ENCODE data around the gene SWSAP1. TPM values are rescaled to one million over a fixed set of nuclear protein-coding genes. Genes with fewer than 3 reads are reported as not detected.

SWSAP1 gene
- total and polyA plus RNA-seq, 2 experiments from 2014 or later: 2.1 to 6.1 TPM

DNA sequence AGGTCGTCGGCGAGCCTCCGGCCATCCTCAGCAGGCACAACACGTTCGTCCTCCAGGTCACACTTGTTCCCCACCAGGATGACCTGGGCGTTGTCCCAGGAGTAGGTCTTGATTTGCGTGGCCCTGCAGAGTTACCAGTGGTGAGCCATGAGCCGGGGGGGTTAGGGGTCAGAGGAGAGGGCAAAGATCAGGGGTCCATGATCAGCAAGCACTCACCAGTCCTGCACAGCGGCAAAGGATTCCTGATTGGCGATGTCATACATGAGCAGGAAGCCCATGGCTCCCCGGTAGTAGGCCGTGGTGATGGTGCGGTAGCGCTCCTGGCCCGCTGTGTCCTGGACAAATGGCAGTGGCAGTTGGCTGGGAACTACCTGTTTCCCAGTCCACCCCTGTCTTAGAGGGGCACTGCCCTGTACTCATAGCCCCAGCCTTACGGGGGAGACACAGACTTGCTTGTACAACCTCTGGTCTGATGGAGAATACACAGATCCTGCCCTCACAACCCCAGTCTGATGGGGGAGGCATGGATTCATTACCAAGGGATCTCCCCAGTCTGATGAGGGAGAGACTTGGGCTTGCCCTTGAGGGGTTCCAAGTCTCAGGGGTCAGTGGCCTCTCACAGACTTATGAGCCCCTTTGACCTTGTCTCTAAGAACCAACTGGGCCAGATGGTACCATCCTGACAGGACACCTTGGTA lies 38.9 kb upstream of the SWSAP1 start:
- H3K4me2 ChIP-seq: no peak overlapping the region
- TF ChIP-seq, protein P1, sequence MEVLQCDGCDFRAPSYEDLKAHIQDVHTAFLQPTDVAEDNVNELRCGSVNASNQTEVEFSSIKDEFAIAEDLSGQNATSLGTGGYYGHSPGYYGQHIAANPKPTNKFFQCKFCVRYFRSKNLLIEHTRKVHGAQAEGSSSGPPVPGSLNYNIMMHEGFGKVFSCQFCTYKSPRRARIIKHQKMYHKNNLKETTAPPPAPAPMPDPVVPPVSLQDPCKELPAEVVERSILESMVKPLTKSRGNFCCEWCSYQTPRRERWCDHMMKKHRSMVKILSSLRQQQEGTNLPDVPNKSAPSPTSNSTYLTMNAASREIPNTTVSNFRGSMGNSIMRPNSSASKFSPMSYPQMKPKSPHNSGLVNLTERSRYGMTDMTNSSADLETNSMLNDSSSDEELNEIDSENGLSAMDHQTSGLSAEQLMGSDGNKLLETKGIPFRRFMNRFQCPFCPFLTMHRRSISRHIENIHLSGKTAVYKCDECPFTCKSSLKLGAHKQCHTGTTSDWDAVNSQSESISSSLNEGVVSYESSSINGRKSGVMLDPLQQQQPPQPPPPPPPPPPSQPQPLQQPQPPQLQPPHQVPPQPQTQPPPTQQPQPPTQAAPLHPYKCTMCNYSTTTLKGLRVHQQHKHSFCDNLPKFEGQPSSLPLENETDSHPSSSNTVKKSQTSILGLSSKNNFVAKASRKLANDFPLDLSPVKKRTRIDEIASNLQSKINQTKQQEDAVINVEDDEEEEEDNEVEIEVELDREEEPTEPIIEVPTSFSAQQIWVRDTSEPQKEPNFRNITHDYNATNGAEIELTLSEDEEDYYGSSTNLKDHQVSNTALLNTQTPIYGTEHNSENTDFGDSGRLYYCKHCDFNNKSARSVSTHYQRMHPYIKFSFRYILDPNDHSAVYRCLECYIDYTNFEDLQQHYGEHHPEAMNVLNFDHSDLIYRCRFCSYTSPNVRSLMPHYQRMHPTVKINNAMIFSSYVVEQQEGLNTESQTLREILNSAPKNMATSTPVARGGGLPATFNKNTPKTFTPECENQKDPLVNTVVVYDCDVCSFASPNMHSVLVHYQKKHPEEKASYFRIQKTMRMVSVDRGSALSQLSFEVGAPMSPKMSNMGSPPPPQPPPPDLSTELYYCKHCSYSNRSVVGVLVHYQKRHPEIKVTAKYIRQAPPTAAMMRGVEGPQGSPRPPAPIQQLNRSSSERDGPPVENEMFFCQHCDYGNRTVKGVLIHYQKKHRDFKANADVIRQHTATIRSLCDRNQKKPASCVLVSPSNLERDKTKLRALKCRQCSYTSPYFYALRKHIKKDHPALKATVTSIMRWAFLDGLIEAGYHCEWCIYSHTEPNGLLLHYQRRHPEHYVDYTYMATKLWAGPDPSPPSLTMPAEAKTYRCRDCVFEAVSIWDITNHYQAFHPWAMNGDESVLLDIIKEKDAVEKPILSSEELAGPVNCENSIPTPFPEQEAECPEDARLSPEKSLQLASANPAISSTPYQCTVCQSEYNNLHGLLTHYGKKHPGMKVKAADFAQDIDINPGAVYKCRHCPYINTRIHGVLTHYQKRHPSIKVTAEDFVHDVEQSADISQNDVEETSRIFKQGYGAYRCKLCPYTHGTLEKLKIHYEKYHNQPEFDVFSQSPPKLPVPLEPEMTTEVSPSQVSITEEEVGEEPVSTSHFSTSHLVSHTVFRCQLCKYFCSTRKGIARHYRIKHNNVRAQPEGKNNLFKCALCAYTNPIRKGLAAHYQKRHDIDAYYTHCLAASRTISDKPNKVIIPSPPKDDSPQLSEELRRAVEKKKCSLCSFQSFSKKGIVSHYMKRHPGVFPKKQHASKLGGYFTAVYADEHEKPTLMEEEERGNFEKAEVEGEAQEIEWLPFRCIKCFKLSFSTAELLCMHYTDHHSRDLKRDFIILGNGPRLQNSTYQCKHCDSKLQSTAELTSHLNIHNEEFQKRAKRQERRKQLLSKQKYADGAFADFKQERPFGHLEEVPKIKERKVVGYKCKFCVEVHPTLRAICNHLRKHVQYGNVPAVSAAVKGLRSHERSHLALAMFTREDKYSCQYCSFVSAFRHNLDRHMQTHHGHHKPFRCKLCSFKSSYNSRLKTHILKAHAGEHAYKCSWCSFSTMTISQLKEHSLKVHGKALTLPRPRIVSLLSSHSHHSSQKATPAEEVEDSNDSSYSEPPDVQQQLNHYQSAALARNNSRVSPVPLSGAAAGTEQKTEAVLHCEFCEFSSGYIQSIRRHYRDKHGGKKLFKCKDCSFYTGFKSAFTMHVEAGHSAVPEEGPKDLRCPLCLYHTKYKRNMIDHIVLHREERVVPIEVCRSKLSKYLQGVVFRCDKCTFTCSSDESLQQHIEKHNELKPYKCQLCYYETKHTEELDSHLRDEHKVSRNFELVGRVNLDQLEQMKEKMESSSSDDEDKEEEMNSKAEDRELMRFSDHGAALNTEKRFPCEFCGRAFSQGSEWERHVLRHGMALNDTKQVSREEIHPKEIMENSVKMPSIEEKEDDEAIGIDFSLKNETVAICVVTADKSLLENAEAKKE (CRISPR knock-in tag; IDR thresholded peaks at IDR 0.05): no peak
- TF ChIP-seq CREB1 (CRISPR knock-in tag; IDR thresholded peaks at IDR 0.05; ENCODE audit: low read depth) (no peak), STAT1 (IDR thresholded peaks at IDR 0.05; ENCODE audit: unreplicated experiment) (no peak), JUNB (IDR thresholded peaks at IDR 0.05; ENCODE audit: unreplicated experiment) (no peak), ZNF114 (CRISPR knock-in tag; IDR thresholded peaks at IDR 0.05) (no peak), ZNF331 (CRISPR knock-in tag; IDR thresholded peaks at IDR 0.05; ENCODE audit: low read depth) (no peak), EZH2phosphoT487 (IDR thresholded peaks at IDR 0.05; ENCODE audit: unreplicated experiment) (no peak), POLR2AphosphoS5 (IDR thresholded peaks at IDR 0.05; ENCODE audit: low read depth) (no peak), EZH2 (IDR thresholded peaks at IDR 0.05; ENCODE audit: low read depth, unreplicated experiment) (no peak), NANOG (IDR thresholded peaks at IDR 0.05; ENCODE audit: borderline replicate concordance) (no peak)
- TF ChIP-seq, protein P2, sequence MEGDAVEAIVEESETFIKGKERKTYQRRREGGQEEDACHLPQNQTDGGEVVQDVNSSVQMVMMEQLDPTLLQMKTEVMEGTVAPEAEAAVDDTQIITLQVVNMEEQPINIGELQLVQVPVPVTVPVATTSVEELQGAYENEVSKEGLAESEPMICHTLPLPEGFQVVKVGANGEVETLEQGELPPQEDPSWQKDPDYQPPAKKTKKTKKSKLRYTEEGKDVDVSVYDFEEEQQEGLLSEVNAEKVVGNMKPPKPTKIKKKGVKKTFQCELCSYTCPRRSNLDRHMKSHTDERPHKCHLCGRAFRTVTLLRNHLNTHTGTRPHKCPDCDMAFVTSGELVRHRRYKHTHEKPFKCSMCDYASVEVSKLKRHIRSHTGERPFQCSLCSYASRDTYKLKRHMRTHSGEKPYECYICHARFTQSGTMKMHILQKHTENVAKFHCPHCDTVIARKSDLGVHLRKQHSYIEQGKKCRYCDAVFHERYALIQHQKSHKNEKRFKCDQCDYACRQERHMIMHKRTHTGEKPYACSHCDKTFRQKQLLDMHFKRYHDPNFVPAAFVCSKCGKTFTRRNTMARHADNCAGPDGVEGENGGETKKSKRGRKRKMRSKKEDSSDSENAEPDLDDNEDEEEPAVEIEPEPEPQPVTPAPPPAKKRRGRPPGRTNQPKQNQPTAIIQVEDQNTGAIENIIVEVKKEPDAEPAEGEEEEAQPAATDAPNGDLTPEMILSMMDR (conservative IDR thresholded peaks at IDR 0.05; ENCODE audit: low read depth in 2 of 2): no peak
- TF ChIP-seq, protein P3, sequence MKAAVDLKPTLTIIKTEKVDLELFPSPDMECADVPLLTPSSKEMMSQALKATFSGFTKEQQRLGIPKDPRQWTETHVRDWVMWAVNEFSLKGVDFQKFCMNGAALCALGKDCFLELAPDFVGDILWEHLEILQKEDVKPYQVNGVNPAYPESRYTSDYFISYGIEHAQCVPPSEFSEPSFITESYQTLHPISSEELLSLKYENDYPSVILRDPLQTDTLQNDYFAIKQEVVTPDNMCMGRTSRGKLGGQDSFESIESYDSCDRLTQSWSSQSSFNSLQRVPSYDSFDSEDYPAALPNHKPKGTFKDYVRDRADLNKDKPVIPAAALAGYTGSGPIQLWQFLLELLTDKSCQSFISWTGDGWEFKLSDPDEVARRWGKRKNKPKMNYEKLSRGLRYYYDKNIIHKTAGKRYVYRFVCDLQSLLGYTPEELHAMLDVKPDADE (IDR thresholded peaks at IDR 0.05): no peak
- TF ChIP-seq, protein P4, sequence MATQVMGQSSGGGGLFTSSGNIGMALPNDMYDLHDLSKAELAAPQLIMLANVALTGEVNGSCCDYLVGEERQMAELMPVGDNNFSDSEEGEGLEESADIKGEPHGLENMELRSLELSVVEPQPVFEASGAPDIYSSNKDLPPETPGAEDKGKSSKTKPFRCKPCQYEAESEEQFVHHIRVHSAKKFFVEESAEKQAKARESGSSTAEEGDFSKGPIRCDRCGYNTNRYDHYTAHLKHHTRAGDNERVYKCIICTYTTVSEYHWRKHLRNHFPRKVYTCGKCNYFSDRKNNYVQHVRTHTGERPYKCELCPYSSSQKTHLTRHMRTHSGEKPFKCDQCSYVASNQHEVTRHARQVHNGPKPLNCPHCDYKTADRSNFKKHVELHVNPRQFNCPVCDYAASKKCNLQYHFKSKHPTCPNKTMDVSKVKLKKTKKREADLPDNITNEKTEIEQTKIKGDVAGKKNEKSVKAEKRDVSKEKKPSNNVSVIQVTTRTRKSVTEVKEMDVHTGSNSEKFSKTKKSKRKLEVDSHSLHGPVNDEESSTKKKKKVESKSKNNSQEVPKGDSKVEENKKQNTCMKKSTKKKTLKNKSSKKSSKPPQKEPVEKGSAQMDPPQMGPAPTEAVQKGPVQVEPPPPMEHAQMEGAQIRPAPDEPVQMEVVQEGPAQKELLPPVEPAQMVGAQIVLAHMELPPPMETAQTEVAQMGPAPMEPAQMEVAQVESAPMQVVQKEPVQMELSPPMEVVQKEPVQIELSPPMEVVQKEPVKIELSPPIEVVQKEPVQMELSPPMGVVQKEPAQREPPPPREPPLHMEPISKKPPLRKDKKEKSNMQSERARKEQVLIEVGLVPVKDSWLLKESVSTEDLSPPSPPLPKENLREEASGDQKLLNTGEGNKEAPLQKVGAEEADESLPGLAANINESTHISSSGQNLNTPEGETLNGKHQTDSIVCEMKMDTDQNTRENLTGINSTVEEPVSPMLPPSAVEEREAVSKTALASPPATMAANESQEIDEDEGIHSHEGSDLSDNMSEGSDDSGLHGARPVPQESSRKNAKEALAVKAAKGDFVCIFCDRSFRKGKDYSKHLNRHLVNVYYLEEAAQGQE (IDR thresholded peaks at IDR 0.05; ENCODE audit: unreplicated experiment): no peak
- no peaks in the 10 kb centered on the region for H3K9me3 Mint-ChIP-seq
- H3K4me1 ChIP-seq (ENCODE audit: insufficient read depth): peaks cover 3% of the 10 kb centered on the region; the same call in 1 of the 2 replicates
- no peak overlapping the region for H3K27ac Mint-ChIP-seq
- H3K36me3 ChIP-seq (ENCODE audit: insufficient read depth): no peaks in the 10 kb centered on the region
- no peak overlapping the region for H3K27ac ChIP-seq (ENCODE audit: low read depth)
- DNase-seq (ENCODE audit: low spot score): no peak
- no peaks in the 10 kb centered on the region for H3K27me3 ChIP-seq (ENCODE audit: insufficient read depth)
- H3K4me3 Mint-ChIP-seq: no peak overlapping the region; the same call in 2 of the 3 replicates
- 0 out of 2 replicates have a peak, but pooled peaks cover 3% of the 10 kb centered on the region for H3F3A ChIP-seq (replicated peaks; ENCODE audit: low read depth)
- no peak overlapping the region for H3K4me3 ChIP-seq
- H3K9me2 ChIP-seq (ENCODE audit: insufficient read depth): no peaks in the 10 kb centered on the region
- H3K79me2 ChIP-seq (replicated peaks; ENCODE audit: insufficient read depth): no peaks in the 10 kb centered on the region
- H3K27me3 Mint-ChIP-seq (ENCODE audit: insufficient read depth, low read depth, poor library complexity): peaks cover 11% of the 10 kb centered on the region
- H3K36me3 Mint-ChIP-seq (ENCODE audit: low read depth): peaks cover 31% of the 10 kb centered on the region
- no peak for ATAC-seq
- H2AFZ ChIP-seq: no peak overlapping the region
- peaks cover 3% of the 10 kb centered on the region; the same call in 2 of the 3 replicates for H3K4me1 Mint-ChIP-seq
- no peaks in the 10 kb centered on the region; the same call in 1 of the 2 replicates for H4K20me1 ChIP-seq (replicated peaks; ENCODE audit: insufficient read depth)

Measured in GM23338 (cell line).